B cell (primary cell): Measurements from ENCODE around the gene CPA1. TPM values are rescaled to one million over a fixed set of nuclear protein-coding genes. Genes with fewer than 3 reads are reported as not detected.

Experiments
- ATAC-seq: fragments of 200-7000 bp; cut with Tn5 transposase; one replicate; pipeline ENCODE4 v1.10.0; 2021; ENCODE audit warnings: low read depth, mild to moderate bottlenecking, moderate number of reproducible peaks, moderate library complexity
- CTCF ChIA-PET: fragments of 350-600 bp; sonication (Branson Sonifier 250); formaldehyde crosslinking; loops from one replicate; lab custom pipeline; 2021; ENCODE audit warnings: antibody characterized with exemption, inconsistent platforms; lab: Charles Lee
- POLR2A ChIA-PET: fragments of 350-600 bp; sonication (Branson Sonifier 250); formaldehyde crosslinking; loops from one replicate; lab custom pipeline; 2021; ENCODE audit warnings: antibody characterized with exemption; lab: Charles Lee
- DNase-seq: peaks from one replicate; pipeline ENCODE4 v3.0.0; 2013
- H2AFZ ChIP-seq: 2 replicates; pipeline ENCODE4 v1.6.1; 2012; ENCODE audit warnings: mild to moderate bottlenecking, low read depth, low read length; ENCODE audit not compliant: insufficient read depth, poor library complexity, severe bottlenecking
- H3K27ac ChIP-seq, 2 donors: 1 replicate in 1 of 2; 2 replicates in 1 of 2; pipeline ENCODE4 v1.5.1; 2012 to 2013; ENCODE audit warnings: low read length in 2 of 2, mild to moderate bottlenecking in 2 of 2, moderate library complexity in 1 of 2
- H3K27me3 ChIP-seq, 4 experiments: fragments of 200-600 bp in 1 of 4; sonication (generic) in 1 of 4; replicated peaks in 1 of 4; 1 replicate in 2 of 4; 2 replicates in 2 of 4; pipeline versions ENCODE4 v1.6.1 to v1.7.0; 2013 to 2016; ENCODE audit warnings: low read length in 3 of 4, mild to moderate bottlenecking in 2 of 4, mixed read lengths in 1 of 4, moderate library complexity in 1 of 4; ENCODE audit not compliant: insufficient read depth in 4 of 4, control insufficient read depth in 3 of 4; ENCODE audit errors: control extremely low read depth in 1 of 4
- H3K36me3 ChIP-seq, 2 experiments: replicated peaks in 1 of 2; 1 replicate in 1 of 2; 2 replicates in 1 of 2; pipeline versions ENCODE4 v1.6.1 to v1.7.1; 2013; ENCODE audit warnings: low read length in 1 of 2; ENCODE audit not compliant: insufficient read depth in 2 of 2, control insufficient read depth in 1 of 2; ENCODE audit errors: control extremely low read depth in 1 of 2, extremely low read depth in 1 of 2
- H3K4me1 ChIP-seq, 2 donors: fragments of 200-600 bp in 1 of 2; sonication (generic) in 1 of 2; 1 replicate in 1 of 2; 2 replicates in 1 of 2; pipeline versions ENCODE4 v1.5.1 to v1.6.1; 2013 to 2017; ENCODE audit warnings: low read length in 2 of 2; ENCODE audit not compliant: control insufficient read depth in 2 of 2, insufficient read depth in 2 of 2
- H3K4me2 ChIP-seq: replicated peaks from 2 replicates; pipeline ENCODE3; 2012; ENCODE audit warnings: mild to moderate bottlenecking, low read depth, low read length; ENCODE audit not compliant: poor library complexity, severe bottlenecking
- H3K4me3 ChIP-seq, 5 experiments: fragments of 200-600 bp in 1 of 5; sonication (generic) in 1 of 5; 1 replicate in 3 of 5; 2 replicates in 2 of 5; pipeline versions ENCODE4 v1.5.1 to v1.7.0; 2011 to 2016; ENCODE audit warnings: low read length in 4 of 5, mild to moderate bottlenecking in 4 of 5, low read depth in 2 of 5, control low read depth in 1 of 5, moderate library complexity in 1 of 5; ENCODE audit not compliant: insufficient read depth in 1 of 5; ENCODE audit errors: control extremely low read depth in 1 of 5, extremely low read depth in 1 of 5
- H3K79me2 ChIP-seq: fragments of 200-600 bp; sonication (generic); one replicate; pipeline ENCODE4 v1.6.0; 2016; ENCODE audit warnings: low read length; ENCODE audit not compliant: control insufficient read depth, insufficient read depth
- H3K9ac ChIP-seq: fragments of 200-600 bp; sonication (generic); 2 replicates; pipeline ENCODE4 v1.6.1; 2017; ENCODE audit warnings: mild to moderate bottlenecking, low read length, moderate library complexity
- H3K9me3 ChIP-seq, 3 donors: one replicate each; pipeline versions ENCODE4 v1.6.1 to v1.7.1; 2013; ENCODE audit warnings: low read length in 2 of 3; ENCODE audit not compliant: control insufficient read depth in 2 of 3, insufficient read depth in 1 of 3; ENCODE audit errors: control extremely low read depth in 1 of 3
- H4K20me1 ChIP-seq: 2 replicates; pipeline ENCODE4 v1.6.0; 2012; ENCODE audit warnings: mild to moderate bottlenecking, low read length; ENCODE audit not compliant: insufficient read depth, control insufficient read depth, poor library complexity, severe bottlenecking
- H3K27ac Mint-ChIP-seq: one replicate; pipeline ENCODE4 v1.8.0; 2021; ENCODE audit warnings: mixed read lengths
- H3K27me3 Mint-ChIP-seq: one replicate; pipeline ENCODE4 v1.8.0; 2021; ENCODE audit warnings: mixed read lengths
- H3K4me1 Mint-ChIP-seq: one replicate; pipeline ENCODE4 v1.8.0; 2021; ENCODE audit warnings: mixed read lengths
- H3K4me3 Mint-ChIP-seq: one replicate; pipeline ENCODE4 v1.8.0; 2021; ENCODE audit warnings: mixed read lengths
- H3K9me3 Mint-ChIP-seq: one replicate; pipeline ENCODE4 v1.8.0; 2022; ENCODE audit warnings: mixed read lengths; ENCODE audit not compliant: insufficient read depth
- EZH2 ChIP-seq: IDR thresholded peaks from 2 replicates; pipeline ENCODE4 v1.6.1; 2012; ENCODE audit warnings: borderline replicate concordance, low read depth, mild to moderate bottlenecking, moderate library complexity, low read length; ENCODE audit not compliant: insufficient read depth, poor library complexity, severe bottlenecking
- WGBS: methylation state at CpG from one replicate; pipeline ENCODE4 v1.1.5; 2013; ENCODE audit warnings: missing lambda C conversion rate; ENCODE audit not compliant: insufficient coverage; 5-methylcytosine and 5-hydroxymethylcytosine counted together
- intact Hi-C: fragments of 100-400 bp; cut with micrococcal nuclease; formaldehyde crosslinking; loops from one replicate; pipeline ENCODE4 v1.10.0; 2022
- polyA plus RNA-seq: library from polyadenylated mRNA; depleted of rRNA; stranded (reverse); fragments of >200 nt; gene quantifications from 2 replicates; pipeline ENCODE4 v1.2.3, GENCODE V29; 2012
- total RNA-seq, 2 donors: library from RNA; stranded (reverse); fragments of 120-200 nt in 1 of 2; gene quantifications; 1 replicate in 1 of 2; 2 replicates in 1 of 2; pipeline versions ENCODE4 v1.2.3 to v1.2.4, GENCODE V29; 2013 to 2022
- TF ChIP-seq, protein P1 (sequence below): fragments of 200-600 bp; IDR thresholded peaks from one replicate; pipeline ENCODE4 v1.8.0; 2022; ENCODE audit warnings: antibody characterized with exemption, mild to moderate bottlenecking

CPA1 gene
- total and polyA plus RNA-seq, 2 donors (not counting 1 experiment from before 2014, with no cell fraction given), result not detected

DNA sequence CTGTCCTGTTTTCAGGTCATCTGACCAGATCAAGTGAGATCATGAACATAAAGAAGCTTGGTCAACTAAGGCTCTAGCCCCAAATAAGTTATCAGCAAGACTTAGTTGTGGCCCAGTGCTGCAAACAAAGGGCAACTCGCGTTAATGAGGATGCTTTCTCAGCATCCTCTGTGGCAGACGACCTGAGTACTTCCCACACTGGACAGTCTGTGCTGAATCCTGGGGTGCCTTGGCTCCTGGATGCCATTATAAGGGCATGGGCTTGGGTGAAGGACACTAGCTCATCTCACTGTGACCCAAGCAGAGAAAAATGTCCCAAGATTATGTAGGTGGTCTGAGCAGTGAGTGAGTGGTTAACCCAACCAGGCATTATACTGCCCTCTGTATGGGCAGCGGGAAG is 21.8 kb upstream of the CPA1 start:
- no peak for DNase-seq
- POLR2A ChIA-PET, result no interaction called here
- H3K27me3 Mint-ChIP-seq, result peaks cover 2% of the 10 kb centered on the region
- CTCF ChIA-PET, result no interaction called here
- Histone ChIP-seq H3K4me3 (no peak overlapping the region), H3K4me1 (no peaks in the 10 kb centered on the region), H3K4me2 (no peak overlapping the region), H3K27me3 (no peaks in the 10 kb centered on the region), H4K20me1 (no peaks in the 10 kb centered on the region), H3K27ac (no peak overlapping the region), H3K9me3 (peaks cover 0 to 18% (median 7%) of the 10 kb centered on the region in 3 donors), H3K9ac (no peak overlapping the region), H3K36me3 (no peaks in the 10 kb centered on the region), H2AFZ (no peak overlapping the region), H3K79me2 (no peaks in the 10 kb centered on the region)
- no peaks in the 10 kb centered on the region for H3K4me1 Mint-ChIP-seq
- WGBS, result 98% methylated on average over 4 of the region's 4 CpGs
- H3K27ac Mint-ChIP-seq, result no peak overlapping the region
- H3K9me3 Mint-ChIP-seq, result peaks cover 6% of the 10 kb centered on the region
- H3K4me3 Mint-ChIP-seq, result no peak overlapping the region
- intact Hi-C loops, result no loop called here
- TF ChIP-seq, protein P1, sequence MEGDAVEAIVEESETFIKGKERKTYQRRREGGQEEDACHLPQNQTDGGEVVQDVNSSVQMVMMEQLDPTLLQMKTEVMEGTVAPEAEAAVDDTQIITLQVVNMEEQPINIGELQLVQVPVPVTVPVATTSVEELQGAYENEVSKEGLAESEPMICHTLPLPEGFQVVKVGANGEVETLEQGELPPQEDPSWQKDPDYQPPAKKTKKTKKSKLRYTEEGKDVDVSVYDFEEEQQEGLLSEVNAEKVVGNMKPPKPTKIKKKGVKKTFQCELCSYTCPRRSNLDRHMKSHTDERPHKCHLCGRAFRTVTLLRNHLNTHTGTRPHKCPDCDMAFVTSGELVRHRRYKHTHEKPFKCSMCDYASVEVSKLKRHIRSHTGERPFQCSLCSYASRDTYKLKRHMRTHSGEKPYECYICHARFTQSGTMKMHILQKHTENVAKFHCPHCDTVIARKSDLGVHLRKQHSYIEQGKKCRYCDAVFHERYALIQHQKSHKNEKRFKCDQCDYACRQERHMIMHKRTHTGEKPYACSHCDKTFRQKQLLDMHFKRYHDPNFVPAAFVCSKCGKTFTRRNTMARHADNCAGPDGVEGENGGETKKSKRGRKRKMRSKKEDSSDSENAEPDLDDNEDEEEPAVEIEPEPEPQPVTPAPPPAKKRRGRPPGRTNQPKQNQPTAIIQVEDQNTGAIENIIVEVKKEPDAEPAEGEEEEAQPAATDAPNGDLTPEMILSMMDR, result no peak
- no peak for TF ChIP-seq EZH2
- ATAC-seq, result no peak

DNA sequence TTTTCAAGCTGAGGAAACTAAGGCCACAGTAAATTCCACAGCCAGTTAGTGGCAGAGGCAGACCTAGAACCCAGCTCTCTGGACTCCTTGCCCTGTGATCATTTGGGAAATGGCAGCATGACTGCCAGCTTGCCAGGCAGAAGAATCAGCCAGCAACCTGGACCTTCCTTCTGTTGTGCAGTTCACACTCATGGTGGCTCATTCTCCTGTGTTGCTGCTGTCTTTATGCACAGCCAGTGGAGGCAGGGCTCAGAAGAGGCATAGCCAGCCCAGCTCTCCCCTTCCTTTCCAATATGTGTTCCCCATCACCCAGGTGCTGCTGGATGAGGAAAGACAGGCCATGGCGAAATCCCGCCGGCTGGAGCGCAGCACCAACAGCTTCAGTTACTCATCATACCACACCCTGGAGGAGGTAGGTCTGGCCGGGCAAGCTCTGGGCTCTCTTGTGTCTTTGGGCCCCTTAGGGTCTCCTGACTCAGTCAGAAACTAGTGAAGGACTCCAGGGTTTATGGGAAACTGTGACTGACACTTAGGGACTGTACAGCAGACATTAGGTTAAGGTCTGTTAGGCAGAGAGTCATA is 20.9 kb upstream of the CPA1 start:
- intact Hi-C loops, result no loop called here

More for the DNA sequence above, 20.9 kb upstream of the CPA1 start:
- H4K20me1 ChIP-seq, result no peaks in the 10 kb centered on the region
- Mint-ChIP-seq H3K27me3 (no peaks in the 10 kb centered on the region), H3K4me3 (no peak overlapping the region), H3K27ac (no peak overlapping the region), H3K9me3 (peaks cover 6% of the 10 kb centered on the region), H3K4me1 (no peaks in the 10 kb centered on the region)
- TF ChIP-seq EZH2, result no peak
- TF ChIP-seq, protein P1, result no peak
- no peak overlapping the region for H3K4me2 ChIP-seq
- ATAC-seq (no peak), DNase-seq (no peak)
- WGBS, result 96% methylated on average over 5 of the region's 5 CpGs
- no peak overlapping the region for H3K9ac ChIP-seq
- H3K36me3 ChIP-seq, result no peaks in the 10 kb centered on the region
- peaks cover 0 to 18% (median 7%) of the 10 kb centered on the region in 3 donors for H3K9me3 ChIP-seq
- no peak overlapping the region for H2AFZ ChIP-seq
- H3K27ac ChIP-seq, result no peak overlapping the region
- H3K79me2 ChIP-seq, result no peaks in the 10 kb centered on the region
- H3K4me1 ChIP-seq, result no peaks in the 10 kb centered on the region
- ChIA-PET CTCF (no interaction called here), POLR2A (no interaction called here)
- H3K27me3 ChIP-seq, result no peaks in the 10 kb centered on the region
- no peak overlapping the region for H3K4me3 ChIP-seq
